Uterus (tissue), 4 donors: ENCODE data around the gene SCLT1. TPM values are rescaled to one million over a fixed set of nuclear protein-coding genes. Genes with fewer than 3 reads are reported as not detected.

Source experiments
- DNase-seq, 2 donors: peaks; one replicate each; pipeline ENCODE4 v3.0.0-alpha.2; 2019 to 2020
- H3K27ac ChIP-seq, 2 donors: fragments of 200-600 bp; sonication (generic); 1 replicate in 1 of 2; 2 replicates in 1 of 2; pipeline ENCODE4 v1.5.1; 2016 to 2018
- H3K27me3 ChIP-seq, 2 donors: fragments of 200-600 bp; sonication (generic); one replicate each; pipeline ENCODE4 v1.5.1; 2018 to 2019; ENCODE audit warnings: control low read depth in 1 of 2
- H3K36me3 ChIP-seq, 2 donors: fragments of 200-600 bp; sonication (generic); one replicate each; pipeline ENCODE4 v1.5.1; 2019; ENCODE audit warnings: control low read depth in 1 of 2
- H3K4me1 ChIP-seq, 2 donors: fragments of 200-600 bp; sonication (generic); one replicate each; pipeline ENCODE4 v1.5.1; 2018 to 2019; ENCODE audit warnings: control low read depth in 1 of 2
- H3K4me3 ChIP-seq, 2 donors: fragments of 200-600 bp; sonication (generic); 1 replicate in 1 of 2; 2 replicates in 1 of 2; pipeline ENCODE4 v1.5.1; 2018 to 2019; ENCODE audit warnings: mild to moderate bottlenecking in 1 of 2
- H3K9me3 ChIP-seq, 2 donors: fragments of 200-600 bp; sonication (generic); one replicate each; pipeline ENCODE4 v1.5.1; 2019; ENCODE audit warnings: control low read depth in 1 of 2
- CTCF ChIP-seq, 4 experiments: fragments of 200-600 bp in 2 of 4; fragments of 450-650 bp in 2 of 4; sonication (generic) in 2 of 4; IDR thresholded peaks; one replicate each; pipeline ENCODE4 v1.5.1; 2016 to 2019; ENCODE audit warnings: antibody characterized with exemption in 4 of 4, mild to moderate bottlenecking in 2 of 4, moderate library complexity in 1 of 4
- POLR2A ChIP-seq, 2 donors: fragments of 450-650 bp; IDR thresholded peaks; one replicate each; pipeline ENCODE4 v1.6.1; 2016; ENCODE audit warnings: antibody characterized with exemption in 2 of 2, mild to moderate bottlenecking in 1 of 2, moderate library complexity in 1 of 2
- intact Hi-C: fragments of 100-400 bp; cut with DNase I; formaldehyde crosslinking; loops from one replicate; pipeline ENCODE4 v1.15.1; 2023; ENCODE audit warnings: low total_unique reads
- total RNA-seq, 4 donors: library from RNA; depleted of rRNA in 3 of 4; stranded (reverse); fragments of >200 nt in 3 of 4; gene quantifications; one replicate each; pipeline versions ENCODE4 v1.1.0 to v1.2.4, GENCODE V29; 2014 to 2023
- donor health status: DM: yes; HTN: yes; CAD: no.

Gene SCLT1
- total RNA-seq, 4 donors from 2014 or later: 7.2 to 47.5 (median 30.6) TPM

DNA sequence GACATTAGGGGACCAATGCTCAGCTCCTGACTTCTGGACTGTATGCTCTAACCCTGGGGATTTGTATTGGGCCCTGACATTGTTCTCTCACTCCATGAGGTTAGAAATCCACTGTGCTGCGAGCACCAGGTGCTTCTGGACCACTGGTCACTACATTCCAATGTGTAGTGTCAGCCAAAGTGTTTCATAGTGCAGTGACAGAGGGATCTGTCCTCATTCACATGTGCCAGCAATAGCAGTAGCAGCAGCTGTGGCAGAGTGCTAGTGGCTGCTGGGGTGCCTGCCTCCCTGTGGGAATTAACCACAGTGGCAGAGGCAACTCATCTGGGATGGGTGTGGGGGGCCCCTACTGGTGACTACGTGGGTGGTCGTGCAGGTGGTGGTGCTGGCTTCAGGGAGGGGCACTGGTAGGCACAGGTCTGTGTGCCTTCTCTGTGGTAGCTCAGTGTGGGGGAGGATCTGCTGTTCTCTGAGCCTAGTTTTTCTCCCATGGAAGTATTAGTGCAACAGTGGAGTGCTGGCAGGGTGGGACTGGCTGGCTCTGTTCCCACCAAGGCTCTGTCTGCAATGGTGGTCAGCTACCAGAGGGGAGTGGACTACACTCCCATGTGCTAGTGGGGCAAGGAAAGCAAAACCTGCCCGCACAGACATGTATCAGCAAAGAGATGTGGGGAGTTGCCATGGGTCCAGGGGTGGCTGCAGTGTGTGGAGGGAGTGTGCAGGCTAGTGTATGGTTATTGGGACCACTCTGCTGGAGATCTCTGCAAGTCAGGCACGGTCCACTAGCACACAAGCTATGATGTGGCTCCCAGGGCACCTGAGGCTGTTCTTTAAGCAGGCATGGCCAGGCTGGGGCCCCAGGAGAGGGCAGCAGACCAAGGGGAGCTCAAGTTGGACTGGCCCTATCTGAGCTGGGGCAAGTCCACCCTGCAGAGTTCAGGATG lies 78.5 kb downstream of the SCLT1 start:
- Histone ChIP-seq H3K36me3 (no peaks in the 10 kb centered on the region), H3K27me3 (no peaks in the 10 kb centered on the region), H3K4me3 (no peak overlapping the region), H3K27ac (no peak overlapping the region), H3K4me1 (no peaks in the 10 kb centered on the region), H3K9me3 (peaks cover 0 to 16% of the 10 kb centered on the region in 2 donors)
- intact Hi-C loops: no loop called here
- no peak for TF ChIP-seq CTCF (IDR thresholded peaks at IDR 0.05)
- DNase-seq: no peak

DNA sequence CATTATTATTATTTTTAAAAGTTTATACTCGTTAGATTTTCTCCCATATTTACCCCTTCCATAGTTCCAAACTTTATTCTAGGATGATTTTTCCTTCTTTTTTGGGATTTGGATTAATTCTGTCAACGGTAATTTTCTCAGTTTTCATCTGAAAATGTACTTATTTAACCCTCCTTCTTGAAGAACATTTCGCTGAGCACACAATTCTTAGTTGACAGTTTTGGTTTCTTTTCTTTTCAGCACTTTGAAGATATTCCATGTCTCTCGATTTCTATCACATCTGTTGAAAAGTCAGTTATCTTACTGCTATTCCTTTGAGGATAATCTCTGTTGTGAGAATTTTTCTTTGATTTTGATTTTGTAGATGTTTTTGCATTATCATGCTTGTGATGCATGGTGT lies 85.2 kb downstream of the SCLT1 start:
- no peaks in the 10 kb centered on the region for H3K36me3 ChIP-seq
- H3K4me3 ChIP-seq: no peak overlapping the region
- no peak for TF ChIP-seq POLR2A (IDR thresholded peaks at IDR 0.05)
- intact Hi-C loops: no loop called here
- no peak for DNase-seq
- H3K4me1 ChIP-seq: no peaks in the 10 kb centered on the region
- peaks cover 0 to 22% of the 10 kb centered on the region in 2 donors for H3K9me3 ChIP-seq
- no peak overlapping the region for H3K27ac ChIP-seq
- no peaks in the 10 kb centered on the region for H3K27me3 ChIP-seq

GRCh38 chr4:128986908-128987307 lies 106.4 kb downstream of the SCLT1 start:
- Histone ChIP-seq H3K36me3 (no peaks in the 10 kb centered on the region), H3K27me3 (no peaks in the 10 kb centered on the region), H3K9me3 (no peaks in the 10 kb centered on the region), H3K4me1 (no peaks in the 10 kb centered on the region), H3K27ac (no peak overlapping the region), H3K4me3 (no peak overlapping the region)
- intact Hi-C loops: no loop called here
- DNase-seq: no peak
- TF ChIP-seq POLR2A (IDR thresholded peaks at IDR 0.05): no peak

DNA sequence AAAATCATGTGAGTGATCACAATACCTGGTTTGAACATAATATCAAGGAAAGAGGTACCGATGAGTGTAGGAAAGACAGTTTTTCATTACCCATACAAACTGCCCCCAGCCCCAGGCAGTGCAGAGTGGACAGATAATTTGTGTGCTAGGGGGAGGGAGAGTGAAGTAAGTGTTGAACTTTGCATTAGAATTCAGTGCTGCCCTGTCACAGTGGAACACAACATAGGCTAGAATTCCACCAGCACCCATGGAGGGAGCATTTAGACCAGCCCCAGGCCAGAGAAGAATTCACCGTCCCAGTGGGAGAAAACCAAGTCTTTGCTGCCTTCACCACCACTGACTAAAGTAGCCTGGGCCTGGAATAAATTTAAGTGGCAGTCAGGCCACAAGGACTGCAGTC lies 107.3 kb downstream of the SCLT1 start:
- Histone ChIP-seq H3K27ac (no peak overlapping the region), H3K36me3 (no peaks in the 10 kb centered on the region), H3K27me3 (no peaks in the 10 kb centered on the region), H3K4me1 (no peaks in the 10 kb centered on the region), H3K9me3 (no peaks in the 10 kb centered on the region), H3K4me3 (no peak overlapping the region)
- DNase-seq: no peak
- no peak for TF ChIP-seq POLR2A (IDR thresholded peaks at IDR 0.05)
- TF ChIP-seq CTCF (IDR thresholded peaks at IDR 0.05): no peak
- intact Hi-C loops: no loop called here

DNA sequence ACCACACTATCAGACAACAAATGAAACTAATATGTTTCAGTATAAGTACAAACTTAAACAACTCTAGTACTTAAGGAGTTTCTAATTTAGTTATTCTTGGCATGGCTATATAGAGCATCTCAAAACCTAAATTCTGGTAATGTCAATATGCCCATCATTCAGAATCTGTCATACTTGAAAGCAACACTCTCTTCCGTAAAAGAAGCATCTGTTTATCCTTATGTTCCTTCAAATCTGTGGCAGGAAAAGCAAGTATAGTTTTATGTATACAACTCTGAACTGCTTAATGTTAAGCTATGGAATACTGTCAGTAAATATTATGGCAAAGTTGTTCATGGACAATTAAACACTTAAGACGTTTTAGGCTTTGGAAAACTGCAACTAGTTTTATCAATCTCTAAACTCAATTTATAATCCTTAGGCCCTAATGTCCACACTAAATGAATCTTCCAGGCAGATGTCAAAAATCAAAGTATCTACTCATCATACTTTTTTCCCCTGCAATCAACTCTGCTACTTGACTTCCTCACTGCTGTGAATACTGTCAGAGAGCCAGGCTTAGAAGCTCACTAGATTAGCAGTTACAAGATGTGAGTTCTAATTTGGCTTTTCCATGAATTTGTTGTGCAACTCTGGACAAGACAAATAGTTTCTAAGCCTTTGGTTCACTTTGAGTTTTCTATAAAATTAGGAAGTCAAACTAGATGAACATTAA lies 109.4 kb downstream of the SCLT1 start:
- TF ChIP-seq CTCF (IDR thresholded peaks at IDR 0.05) (no peak), POLR2A (IDR thresholded peaks at IDR 0.05) (no peak)
- H3K27me3 ChIP-seq: no peaks in the 10 kb centered on the region
- H3K36me3 ChIP-seq: no peaks in the 10 kb centered on the region
- H3K4me1 ChIP-seq: no peaks in the 10 kb centered on the region
- DNase-seq: no peak
- no peaks in the 10 kb centered on the region for H3K9me3 ChIP-seq
- H3K27ac ChIP-seq: no peak overlapping the region
- H3K4me3 ChIP-seq: no peak overlapping the region
- intact Hi-C loops: no loop called here

- Histone ChIP-seq H3K4me1 (no peaks in the 10 kb centered on the region), H3K9me3 (no peaks in the 10 kb centered on the region), H3K27me3 (no peaks in the 10 kb centered on the region), H3K27ac (no peak overlapping the region), H3K4me3 (no peak overlapping the region), H3K36me3 (no peaks in the 10 kb centered on the region)
- intact Hi-C loops: no loop called here
- DNase-seq: no peak
- TF ChIP-seq CTCF (IDR thresholded peaks at IDR 0.05) (no peak), POLR2A (IDR thresholded peaks at IDR 0.05) (no peak)
These were observed 112.0 kb downstream of the SCLT1 start for GRCh38 chr4:128981377-128981776.
